DMS114 treated with DMSO at 0.1 percent for 48 hours (cell line): Measurements from ENCODE around the gene CGNL1.

Experiments
- DNase-seq: peaks from one replicate; lab custom pipeline; 2025; ENCODE audit not compliant: unreplicated experiment; lab: John Stamatoyannopoulos, UW

Gene CGNL1

DNA sequence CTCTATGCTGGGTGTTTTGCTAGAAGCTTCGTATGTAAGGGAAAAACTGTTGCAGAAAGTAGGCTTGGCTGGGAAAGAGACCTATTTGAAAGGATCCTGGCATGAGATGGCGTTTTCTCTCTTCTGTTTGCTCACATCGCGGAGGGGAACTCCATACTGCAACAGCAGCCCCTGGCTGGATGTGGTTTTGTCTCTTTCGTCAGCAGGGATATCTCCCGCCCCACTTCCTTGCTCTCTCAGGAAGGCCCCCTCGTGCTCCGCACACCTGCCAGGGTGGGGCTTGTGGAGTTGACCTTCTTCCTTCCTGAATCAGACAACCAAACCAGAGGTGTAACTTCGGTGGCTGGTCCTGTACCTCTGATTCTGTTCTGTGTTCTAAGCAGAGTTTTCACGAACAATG lies 189.0 kb downstream of the CGNL1 start:
- no peak for DNase-seq

DNA sequence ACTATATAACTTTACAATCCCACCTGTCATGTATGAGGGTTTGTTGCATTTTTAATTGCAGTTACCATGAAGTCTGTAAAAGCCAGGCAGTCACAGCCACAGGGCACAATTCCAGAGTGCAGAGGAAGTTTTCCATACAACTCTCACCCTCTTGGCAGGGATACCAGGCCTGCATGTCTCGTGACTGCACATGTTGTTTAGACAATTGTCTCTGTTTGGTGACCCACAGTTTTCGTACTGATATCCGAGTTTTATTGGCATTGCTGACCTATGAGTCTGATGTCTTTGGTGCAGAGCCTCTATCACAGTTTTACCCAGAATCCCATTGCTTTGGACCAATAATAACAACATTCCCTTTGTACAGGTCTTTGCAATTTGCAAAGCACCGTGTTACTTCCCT lies 190.5 kb downstream of the CGNL1 start:
- no peak for DNase-seq

- no peak for DNase-seq
Measured at GRCh38 chr15:57567891-57568290, 191.6 kb downstream of the CGNL1 start.

GRCh38 chr15:57568299-57568698 lies 192.0 kb downstream of the CGNL1 start:
- DNase-seq = no peak

DNA sequence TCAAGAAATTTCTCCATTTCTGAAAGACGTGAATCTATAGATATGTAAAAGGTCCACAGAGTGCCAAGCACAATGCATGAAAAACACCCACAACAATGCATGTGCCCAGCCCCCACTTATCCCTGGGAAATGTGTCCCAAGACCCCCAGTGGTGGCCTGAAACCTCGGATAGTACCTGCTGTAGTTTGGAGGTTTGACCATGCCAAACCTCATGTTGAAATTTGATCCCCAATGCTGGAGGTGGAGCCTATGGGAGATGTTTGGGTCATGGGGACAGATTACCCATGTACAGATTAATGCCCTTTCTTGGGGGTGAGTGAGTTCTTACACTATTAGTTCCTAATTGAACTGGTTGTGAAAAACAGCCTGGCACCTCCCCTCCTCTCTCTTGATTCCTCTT lies 194.0 kb downstream of the CGNL1 start:
- DNase-seq = no peak

DNA sequence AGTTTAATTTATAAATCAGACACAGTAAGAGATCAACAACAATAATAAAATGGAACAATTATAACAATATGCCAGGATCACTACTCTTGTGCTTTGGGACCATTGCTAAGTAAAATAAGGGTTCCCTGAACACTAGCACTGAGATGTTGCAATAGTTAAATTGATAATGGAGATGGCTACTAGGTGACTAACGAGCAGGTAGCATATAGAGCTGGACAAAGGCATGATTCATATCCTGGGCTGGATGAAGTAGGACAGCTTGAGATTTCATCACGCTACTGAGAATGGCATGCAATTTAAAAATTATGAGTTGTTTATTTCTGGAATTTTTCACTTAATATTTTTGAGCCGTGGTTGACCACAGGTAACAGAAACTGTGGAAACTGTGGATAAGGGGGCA lies 194.7 kb downstream of the CGNL1 start:
- DNase-seq = no peak

- no peak for DNase-seq
Measured at GRCh38 chr15:57571725-57572124, 195.4 kb downstream of the CGNL1 start.

- no peak for DNase-seq
Measured at GRCh38 chr15:57572468-57572867, 196.2 kb downstream of the CGNL1 start.

DNA sequence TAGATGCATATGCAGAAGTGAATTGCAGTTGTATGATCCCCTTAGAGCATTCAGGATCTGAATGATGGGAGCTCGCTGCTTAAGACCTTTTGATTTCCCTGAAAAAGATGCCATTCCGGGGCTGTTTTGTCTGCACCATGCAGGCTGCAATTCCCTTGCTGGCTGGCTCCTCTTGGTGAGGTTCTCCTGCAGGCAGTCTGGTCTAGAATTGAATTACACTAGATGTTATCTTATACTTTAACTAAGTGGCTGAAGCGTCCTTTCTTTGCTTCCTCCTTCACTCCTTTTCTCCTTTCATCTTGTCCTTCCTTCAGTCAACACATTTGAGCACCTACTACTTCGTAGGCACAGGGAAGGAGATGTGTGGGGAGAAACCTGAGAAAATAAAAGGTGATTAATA lies 196.8 kb downstream of the CGNL1 start:
- no peak for DNase-seq

DNA sequence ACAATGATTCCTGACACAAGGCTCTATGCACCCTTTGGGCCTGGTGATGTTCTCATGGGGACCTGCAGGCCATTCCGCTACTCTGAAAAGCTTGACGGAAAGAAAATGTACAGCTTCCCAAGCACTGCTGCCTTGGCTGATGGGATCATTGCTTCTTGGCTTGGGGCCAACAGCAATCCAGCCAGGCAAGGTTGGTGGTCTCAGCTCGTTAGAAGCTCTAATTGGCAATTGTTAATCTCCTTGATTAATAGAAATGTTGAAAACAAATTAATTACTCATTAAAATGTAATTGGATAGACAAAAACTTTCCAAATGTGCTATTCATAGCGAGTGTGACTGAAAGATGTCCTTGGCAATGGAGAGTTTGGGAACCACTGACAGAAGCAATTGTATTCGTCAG lies 199.1 kb downstream of the CGNL1 start:
- no peak for DNase-seq

DNA sequence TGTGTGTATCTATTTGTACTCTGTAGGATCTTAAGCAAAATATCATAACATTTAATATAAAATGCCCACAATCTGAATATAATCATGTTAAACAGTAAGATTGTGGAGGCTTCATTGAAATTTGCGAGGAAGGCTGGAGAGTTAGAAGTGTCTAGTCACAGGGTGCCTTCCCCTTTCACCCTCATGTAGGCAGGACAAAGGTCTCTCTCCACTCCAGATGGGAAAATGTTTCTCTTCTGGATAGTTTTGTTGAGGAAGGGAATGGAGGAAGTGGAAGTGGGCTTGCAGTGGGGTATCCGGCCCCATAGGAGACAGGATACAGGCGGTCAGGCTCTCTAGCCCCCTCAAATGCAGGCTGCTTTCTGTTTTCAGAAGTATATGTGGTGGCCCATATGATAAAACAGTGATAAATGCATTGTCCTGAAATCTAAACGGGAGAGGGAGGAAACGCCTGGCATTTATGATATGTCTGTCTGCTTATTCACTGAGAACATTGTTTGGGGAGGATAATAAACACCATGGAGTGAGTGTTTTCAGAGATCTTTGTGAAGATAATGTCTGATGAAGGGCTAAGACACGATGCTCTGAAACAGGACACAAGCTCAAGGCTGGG lies 202.1 kb downstream of the CGNL1 start:
- DNase-seq = no peak

DNA sequence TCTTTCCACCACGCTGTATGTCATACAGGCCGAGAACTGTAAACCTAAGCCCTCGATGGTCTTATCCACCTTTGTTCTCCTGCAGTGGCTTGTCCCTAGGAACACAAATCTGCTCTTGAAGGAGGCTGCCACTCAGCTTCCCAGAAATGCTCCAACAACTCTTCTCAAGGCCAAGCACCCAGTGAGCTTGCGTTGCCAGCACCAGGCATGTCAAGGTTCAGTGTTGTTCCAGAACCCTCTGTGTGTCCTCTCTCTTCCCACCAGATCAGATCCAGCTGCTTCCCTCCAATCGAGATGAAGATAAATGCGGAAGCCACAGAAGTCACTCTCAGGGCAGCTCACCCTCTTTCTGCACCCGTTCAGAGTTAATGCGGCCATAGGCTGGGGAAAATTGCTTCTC lies 204.1 kb downstream of the CGNL1 start:
- DNase-seq = no peak

DNA sequence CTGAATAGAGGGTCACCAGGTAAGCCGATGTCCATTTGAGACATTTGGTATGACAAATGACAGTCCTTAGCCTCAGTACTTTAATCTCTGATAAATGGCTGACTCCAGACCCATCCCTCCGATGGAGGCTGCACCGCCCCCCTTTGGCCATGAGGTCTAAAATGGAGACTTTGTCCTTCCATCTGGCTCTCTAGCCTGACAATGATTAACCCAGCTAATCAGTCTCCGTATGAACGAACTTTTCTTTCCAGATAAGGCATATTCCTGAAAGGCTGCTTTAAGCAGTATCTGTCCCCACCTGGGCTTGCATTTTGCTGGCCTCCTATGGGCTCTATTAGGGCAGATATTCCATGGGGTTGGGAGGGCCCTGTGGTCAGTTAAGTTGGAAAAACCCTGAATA lies 204.6 kb downstream of the CGNL1 start:
- DNase-seq = no peak

DNA sequence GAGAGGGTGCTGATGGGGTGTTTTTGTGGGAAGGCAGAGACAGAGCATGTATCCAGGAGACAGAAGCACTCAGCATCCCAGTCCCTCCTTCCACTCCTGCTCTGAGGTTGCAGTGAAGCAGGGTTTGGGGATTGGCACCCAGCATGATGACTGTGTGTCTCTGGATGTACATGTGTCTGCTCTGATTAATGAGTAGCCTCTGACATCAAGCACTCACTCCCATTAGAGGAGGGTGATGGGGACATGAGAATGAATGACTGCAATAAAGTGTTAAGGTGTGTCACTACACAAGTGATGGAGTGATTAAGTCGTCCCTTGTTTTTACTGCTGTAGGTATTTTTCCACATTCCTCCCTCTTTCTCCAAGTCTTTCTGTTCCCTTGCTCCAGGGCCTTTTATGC lies 205.8 kb downstream of the CGNL1 start:
- no peak for DNase-seq

DNA sequence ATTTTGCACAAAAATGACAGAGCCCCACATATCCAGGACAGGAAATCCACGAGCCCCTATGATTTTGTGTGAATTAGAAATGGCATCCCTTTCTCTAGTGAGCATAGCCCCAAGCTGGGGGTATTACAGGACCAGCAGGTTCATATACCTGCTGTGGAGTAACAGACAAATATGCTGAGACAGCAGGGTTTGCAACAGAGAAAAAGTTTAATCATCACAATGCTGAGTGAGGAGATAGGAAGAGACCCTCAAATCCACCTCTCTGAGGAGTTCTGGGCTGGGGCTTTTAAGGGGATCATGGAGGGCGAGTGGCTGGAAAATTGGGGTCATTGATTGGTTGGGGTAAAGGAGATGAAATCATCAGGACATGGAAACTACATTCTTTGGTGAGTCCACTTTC lies 207.0 kb downstream of the CGNL1 start:
- no peak for DNase-seq

- no peak for DNase-seq
Measured at GRCh38 chr15:57583720-57584119, 207.4 kb downstream of the CGNL1 start.

GRCh38 chr15:57586661-57587424 lies 210.5 kb downstream of the CGNL1 start:
- no peak for DNase-seq

DNA sequence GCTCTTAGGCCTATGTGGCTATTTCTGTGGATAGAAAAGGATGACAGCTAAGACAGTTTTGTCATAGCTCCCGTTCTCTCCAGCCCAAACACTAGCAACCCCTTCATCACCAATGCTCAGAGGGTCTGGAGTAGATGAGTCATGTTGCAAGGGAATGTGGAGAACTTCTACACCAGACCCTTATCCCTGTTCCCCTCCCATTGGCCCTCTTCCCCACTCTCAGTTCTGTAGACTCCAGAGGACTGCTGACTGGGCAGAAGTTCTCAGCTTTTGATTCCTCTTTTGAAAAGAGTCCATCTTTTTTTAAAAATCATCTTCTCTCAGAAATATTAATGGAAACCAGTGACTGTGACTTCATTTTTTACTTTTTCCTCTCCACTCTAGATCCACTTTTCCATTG lies 213.0 kb downstream of the CGNL1 start:
- DNase-seq = no peak

GRCh38 chr15:57589754-57590153 lies 213.4 kb downstream of the CGNL1 start:
- no peak for DNase-seq

GRCh38 chr15:57591237-57591821 lies 215.0 kb downstream of the CGNL1 start:
- DNase-seq = no peak

GRCh38 chr15:57591822-57592367 lies 215.6 kb downstream of the CGNL1 start, which contains the start of gene MYZAP:
TSS of gene MYZAP (plus strand) at chr15:57591904. CDS start at chr15:57592035, 131 bp downstream.
- no peak for DNase-seq

DNA sequence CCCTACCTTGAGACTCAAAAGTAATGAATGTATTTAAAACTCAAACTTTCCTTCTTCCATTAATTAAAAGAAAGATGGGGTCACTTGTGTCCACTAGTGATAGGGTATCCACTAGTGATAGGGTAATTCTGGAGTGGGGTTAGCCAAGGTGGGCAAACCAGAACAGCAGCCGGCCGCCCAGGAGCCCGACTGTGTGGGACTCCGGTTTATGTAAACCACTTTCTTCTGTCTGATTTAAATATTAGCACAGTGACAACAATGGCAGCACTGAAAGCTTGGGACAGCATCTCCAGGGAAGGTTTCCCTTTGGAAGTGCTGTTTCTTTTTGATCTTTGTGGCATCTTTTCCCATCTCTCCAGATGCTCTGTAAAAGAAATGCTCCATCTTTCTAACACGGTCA lies 216.1 kb downstream of the CGNL1 start:
- DNase-seq = no peak
